ENCODE results near the gene PTPRF. TPM values are rescaled to one million over a fixed set of nuclear protein-coding genes. Genes with fewer than 3 reads are reported as not detected.

The PTPRF gene
- total RNA-seq, 3 donors from 2014 or later (not counting 1 experiment from before 2014, with no cell fraction given) = 0.12 to 1.9 TPM; not detected in 1

- no peaks in the 10 kb centered on the region for H3K9me3 Mint-ChIP-seq
- no peaks in the 10 kb centered on the region for H3K36me3 ChIP-seq (ENCODE audit: control insufficient read depth, insufficient read depth, low read length)
- TF ChIP-seq CTCF (IDR thresholded peaks at IDR 0.05) = no peak
- ATAC-seq = no peak
- WGBS (ENCODE audit: insufficient coverage) = 91% methylated on average over 18 of the region's 18 CpGs
- DNase-seq = no peak
- no peaks in the 10 kb centered on the region for H3K27me3 Mint-ChIP-seq (ENCODE audit: low read depth in 2 of 2)
- H3K4me3 ChIP-seq (ENCODE audit: low read length) = no peak overlapping the region
- no peaks in the 10 kb centered on the region for H3K9me3 ChIP-seq (ENCODE audit: control insufficient read depth, insufficient read depth, low read length)
- intact Hi-C loops (cut with micrococcal nuclease) = no loop called here
- no peaks in the 10 kb centered on the region for H3K27me3 ChIP-seq (ENCODE audit: control insufficient read depth, insufficient read depth, low read length)
- H3K27ac Mint-ChIP-seq = no peak overlapping the region
- H3K27ac ChIP-seq (ENCODE audit: low read length) = no peak overlapping the region
- H3K4me1 Mint-ChIP-seq = peaks cover 5 to 11% of the 10 kb centered on the region in 2 donors
- no peak overlapping the region for H3K4me3 Mint-ChIP-seq
- H3K36me3 Mint-ChIP-seq = no peaks in the 10 kb centered on the region
- no peaks in the 10 kb centered on the region for H3K4me1 ChIP-seq (ENCODE audit: control insufficient read depth, insufficient read depth, low read length)
These were observed 47.2 kb downstream of the PTPRF start for GRCh38 chr1:43577655-43578542.

GRCh38 chr1:43580039-43580438, 49.4 kb downstream of the PTPRF start:
- H3K4me1 Mint-ChIP-seq = peaks cover under 1 to 6% of the 10 kb centered on the region in 2 donors
- no peak overlapping the region for H3K4me3 Mint-ChIP-seq
- Histone ChIP-seq H3K9me3 (ENCODE audit: control insufficient read depth, insufficient read depth, low read length) (no peaks in the 10 kb centered on the region), H3K4me1 (ENCODE audit: control insufficient read depth, insufficient read depth, low read length) (no peaks in the 10 kb centered on the region), H3K36me3 (ENCODE audit: control insufficient read depth, insufficient read depth, low read length) (no peaks in the 10 kb centered on the region), H3K27ac (ENCODE audit: low read length) (no peak overlapping the region), H3K27me3 (ENCODE audit: control insufficient read depth, insufficient read depth, low read length) (no peaks in the 10 kb centered on the region), H3K4me3 (ENCODE audit: low read length) (no peak overlapping the region)
- DNase-seq (no peak), ATAC-seq (no peak)
- no peaks in the 10 kb centered on the region for H3K36me3 Mint-ChIP-seq
- WGBS (ENCODE audit: insufficient coverage) = 94% methylated on average over 9 of the region's 9 CpGs
- H3K9me3 Mint-ChIP-seq = no peaks in the 10 kb centered on the region
- H3K27me3 Mint-ChIP-seq (ENCODE audit: low read depth in 2 of 2) = no peaks in the 10 kb centered on the region
- no peak for TF ChIP-seq CTCF (IDR thresholded peaks at IDR 0.05)
- H3K27ac Mint-ChIP-seq = no peak overlapping the region
- intact Hi-C loops (cut with micrococcal nuclease) = no loop called here

GRCh38 chr1:43582162-43582566, 51.5 kb downstream of the PTPRF start:
- ATAC-seq (peak in 1 of 3 donors; percentile 77), DNase-seq (no peak)
- Histone ChIP-seq H3K9me3 (ENCODE audit: control insufficient read depth, insufficient read depth, low read length) (no peaks in the 10 kb centered on the region), H3K36me3 (ENCODE audit: control insufficient read depth, insufficient read depth, low read length) (no peaks in the 10 kb centered on the region), H3K27ac (ENCODE audit: low read length) (no peak overlapping the region), H3K4me3 (ENCODE audit: low read length) (no peak overlapping the region), H3K4me1 (ENCODE audit: control insufficient read depth, insufficient read depth, low read length) (no peaks in the 10 kb centered on the region), H3K27me3 (ENCODE audit: control insufficient read depth, insufficient read depth, low read length) (no peaks in the 10 kb centered on the region)
- no peak for TF ChIP-seq CTCF (IDR thresholded peaks at IDR 0.05)
- H3K4me3 Mint-ChIP-seq = no peak overlapping the region
- 87% methylated on average over 5 of the region's 5 CpGs for WGBS (ENCODE audit: insufficient coverage)
- no peaks in the 10 kb centered on the region for H3K36me3 Mint-ChIP-seq
- H3K27me3 Mint-ChIP-seq (ENCODE audit: low read depth in 2 of 2) = no peaks in the 10 kb centered on the region
- H3K4me1 Mint-ChIP-seq = no peaks in the 10 kb centered on the region
- intact Hi-C loops (cut with micrococcal nuclease) = no loop called here
- H3K27ac Mint-ChIP-seq = no peak overlapping the region
- no peaks in the 10 kb centered on the region for H3K9me3 Mint-ChIP-seq
